Erythroblast (primary cell): ENCODE data around the gene CD93.

Experiments used
- GATA1 ChIP-seq: IDR thresholded peaks from 2 replicates; pipeline ENCODE4 v1.6.1; 2011; ENCODE audit warnings: low read depth, mild to moderate bottlenecking, control low read depth, low read length, moderate library complexity
- POLR2A ChIP-seq: IDR thresholded peaks from 2 replicates; pipeline ENCODE4 v1.6.1; 2011; ENCODE audit warnings: mild to moderate bottlenecking, low read length

GRCh38 chr20:23050076-23050838, 35.9 kb downstream of the CD93 start:
- TF ChIP-seq POLR2A = no peak
- no peak for TF ChIP-seq GATA1
